MV-4-11 (cell line): ENCODE measurements around the gene PHKA1.
"Not testable (repeated sequence)": the region's sequence is repeated elsewhere in the genome, so short reads cannot be mapped to it uniquely, and the experiment has no call there.

ENCODE experiments used
- DNase-seq: peaks from one replicate; lab custom pipeline; 2025; lab: John Stamatoyannopoulos, UW

Gene PHKA1

GRCh38 chrX:72572248-72573157 lies 141.6 kb downstream of the PHKA1 start, which contains the start of gene HDAC8:
HDAC8 (minus strand) TSS chrX:72572843; CDS start chrX:72572761, 82 bp downstream.
- DNase-seq, result peak; percentile 72

GRCh38 chrX:72569786-72570185 lies 144.3 kb downstream of the PHKA1 start:
- peak; percentile 7 for DNase-seq

- DNase-seq, result no peak
Measured at GRCh38 chrX:72568406-72569092, 145.6 kb downstream of the PHKA1 start.

GRCh38 chrX:72566448-72566847 lies 147.7 kb downstream of the PHKA1 start:
- DNase-seq, result no peak

GRCh38 chrX:72559655-72560054 lies 154.5 kb downstream of the PHKA1 start:
- not testable (repeated sequence) for DNase-seq

GRCh38 chrX:72554448-72555140 lies 159.5 kb downstream of the PHKA1 start:
- no peak for DNase-seq

- DNase-seq, result not testable (repeated sequence)
Measured at GRCh38 chrX:72552443-72552842, 161.7 kb downstream of the PHKA1 start.

- no peak for DNase-seq
Measured at GRCh38 chrX:72545990-72546389, 168.1 kb downstream of the PHKA1 start.

GRCh38 chrX:72540318-72540717 lies 173.8 kb downstream of the PHKA1 start:
- DNase-seq, result no peak

GRCh38 chrX:72539822-72540221 lies 174.3 kb downstream of the PHKA1 start:
- no peak for DNase-seq

GRCh38 chrX:72536542-72536941 lies 177.6 kb downstream of the PHKA1 start:
- DNase-seq, result no peak

- DNase-seq, result no peak
Measured at GRCh38 chrX:72532366-72532765, 181.7 kb downstream of the PHKA1 start.
